Measurements from ENCODE around the gene IGHMBP2.

IGHMBP2 gene

GRCh38 chr11:68939583-68940555 lies 36.2 kb downstream of the IGHMBP2 start:
- TF ChIP-seq CTCF (IDR thresholded peaks at IDR 0.05), result no peak

- TF ChIP-seq CTCF (IDR thresholded peaks at IDR 0.05), result no peak
Measured at GRCh38 chr11:68940651-68941323, 37.1 kb downstream of the IGHMBP2 start.

- TF ChIP-seq CTCF (IDR thresholded peaks at IDR 0.05), result no peak
Measured at GRCh38 chr11:68941324-68942094, 37.8 kb downstream of the IGHMBP2 start.

GRCh38 chr11:68942095-68942620 lies 38.5 kb downstream of the IGHMBP2 start:
- TF ChIP-seq CTCF (IDR thresholded peaks at IDR 0.05), result no peak

- no peak for TF ChIP-seq CTCF (IDR thresholded peaks at IDR 0.05)
Measured at GRCh38 chr11:68942751-68943271, 39.1 kb downstream of the IGHMBP2 start.

- no peak for TF ChIP-seq CTCF (IDR thresholded peaks at IDR 0.05)
Measured at GRCh38 chr11:68946416-68947090, 42.9 kb downstream of the IGHMBP2 start.
